SU-DHL-6 (cell line): Measurements from ENCODE around the gene PRCD.
"Not testable (repeated sequence)": the region's sequence is repeated elsewhere in the genome, so short reads cannot be mapped to it uniquely, and the experiment has no call there.

ENCODE experiments used
- H2AFZ ChIP-seq: fragments of 200-600 bp; sonication (generic); 2 replicates; pipeline ENCODE4 v1.6.1; 2014; ENCODE audit warnings: low read depth, mild to moderate bottlenecking, moderate library complexity, mixed read lengths, antibody characterized with exemption, low read length; ENCODE audit not compliant: severe bottlenecking
- H3F3A ChIP-seq: fragments of 200-600 bp; shearing (Covaris generic); 2 replicates; pipeline ENCODE4 v1.6.0; 2016; ENCODE audit warnings: antibody characterized with exemption, mild to moderate bottlenecking; ENCODE audit not compliant: insufficient read depth
- H3K27ac ChIP-seq: fragments of 200-600 bp; sonication (generic); 2 replicates; pipeline ENCODE4 v1.5.1; 2016; ENCODE audit warnings: low read depth, mild to moderate bottlenecking, low read length, moderate library complexity, mixed read lengths
- H3K27me3 ChIP-seq: fragments of 200-600 bp; sonication (generic), shearing (Covaris generic); 2 replicates; pipeline ENCODE4 v1.6.0; 2014; ENCODE audit warnings: mild to moderate bottlenecking, low read length
- H3K36me3 ChIP-seq: fragments of 200-600 bp; sonication (generic); 2 replicates; pipeline ENCODE4 v1.6.1; 2014; ENCODE audit warnings: mild to moderate bottlenecking, low read length, mixed read lengths
- H3K4me2 ChIP-seq: fragments of 300-600, 200-600 bp; shearing (Covaris generic), sonication (generic); 2 replicates; pipeline ENCODE4 v1.6.0; 2014; ENCODE audit warnings: low read length, low read depth, mild to moderate bottlenecking; ENCODE audit not compliant: poor library complexity, severe bottlenecking
- H3K4me3 ChIP-seq: fragments of 200-600 bp; sonication (generic); 2 replicates; pipeline ENCODE4 v1.5.1; 2014; ENCODE audit warnings: antibody characterized with exemption, low read length, mild to moderate bottlenecking, mixed read lengths; ENCODE audit not compliant: insufficient read depth, poor library complexity, severe bottlenecking
- H3K79me2 ChIP-seq: fragments of 200-600 bp; sonication (generic); 2 replicates; pipeline ENCODE4 v1.6.1; 2014; ENCODE audit warnings: mild to moderate bottlenecking, low read length, moderate library complexity; ENCODE audit not compliant: insufficient read depth
- H3K9ac ChIP-seq: fragments of 200-600 bp; sonication (generic); 2 replicates; pipeline ENCODE4 v1.7.0; 2014; ENCODE audit warnings: mild to moderate bottlenecking, low read length
- H3K9me2 ChIP-seq: fragments of 200-600 bp; sonication (generic); replicated peaks from 2 replicates; pipeline ENCODE4 v1.6.1; 2014; ENCODE audit warnings: low read length; ENCODE audit not compliant: insufficient read depth
- H3K9me3 ChIP-seq: fragments of 200-600 bp; sonication (generic); 2 replicates; pipeline ENCODE4 v1.6.1; 2014; ENCODE audit warnings: low read length, mixed read lengths; ENCODE audit not compliant: insufficient read depth
- H4K20me1 ChIP-seq: fragments of 200-600 bp; sonication (generic); 2 replicates; pipeline ENCODE4 v1.6.1; 2014; ENCODE audit warnings: low read depth, mild to moderate bottlenecking, antibody characterized with exemption, low read length, moderate library complexity, mixed read lengths
- CTCF ChIP-seq: fragments of 200-600 bp; sonication (generic); IDR thresholded peaks from one replicate; pipeline ENCODE4 v1.5.1; 2017; ENCODE audit warnings: antibody characterized with exemption, mild to moderate bottlenecking, low read length, moderate library complexity; ENCODE audit not compliant: insufficient read depth, poor library complexity, severe bottlenecking
- EZH2phosphoT487 ChIP-seq: fragments of 200-600 bp; sonication (generic), shearing (Covaris generic); conservative IDR thresholded peaks from 2 replicates; pipeline ENCODE4 v1.6.1; 2018; ENCODE audit warnings: mild to moderate bottlenecking, antibody characterized with exemption, low read length, moderate library complexity, mixed read lengths

The PRCD gene

GRCh38 chr17:76532072-76532651, 7.7 kb upstream of the PRCD start:
- Histone ChIP-seq H3K9me3 (no peaks in the 10 kb centered on the region), H3K9ac (no peak overlapping the region), H4K20me1 (no peaks in the 10 kb centered on the region), H3K36me3 (no peaks in the 10 kb centered on the region), H3F3A (no peaks in the 10 kb centered on the region), H3K27ac (no peak overlapping the region), H3K4me2 (no peak overlapping the region), H2AFZ (no peak overlapping the region), H3K9me2 (no peaks in the 10 kb centered on the region), H3K27me3 (no peaks in the 10 kb centered on the region), H3K4me3 (no peak overlapping the region), H3K79me2 (no peaks in the 10 kb centered on the region)
- no peak for TF ChIP-seq CTCF
- TF ChIP-seq EZH2phosphoT487: no peak

- H3F3A ChIP-seq, H3K4me3 ChIP-seq, H3K4me2 ChIP-seq, H3K27me3 ChIP-seq, H3K9ac ChIP-seq, H3K9me3 ChIP-seq, H4K20me1 ChIP-seq, H3K36me3 ChIP-seq, H3K27ac ChIP-seq, H3K79me2 ChIP-seq, H3K9me2 ChIP-seq, H2AFZ ChIP-seq: not testable (repeated sequence)
These were observed 6.0 kb upstream of the PRCD start for GRCh38 chr17:76533640-76534359.

GRCh38 chr17:76534831-76535732, 4.8 kb upstream of the PRCD start:
- Histone ChIP-seq H3K9ac (no peak overlapping the region), H3K4me2 (no peak overlapping the region)

More at GRCh38 chr17:76534831-76535732, 4.8 kb upstream of the PRCD start:
- H3F3A ChIP-seq: no peaks in the 10 kb centered on the region
- H4K20me1 ChIP-seq: no peaks in the 10 kb centered on the region
- H3K9me3 ChIP-seq: no peaks in the 10 kb centered on the region
- TF ChIP-seq CTCF (no peak), EZH2phosphoT487 (no peak)
- no peaks in the 10 kb centered on the region for H3K9me2 ChIP-seq
- H3K36me3 ChIP-seq: no peaks in the 10 kb centered on the region
- no peak overlapping the region for H2AFZ ChIP-seq
- no peaks in the 10 kb centered on the region for H3K79me2 ChIP-seq
- no peak overlapping the region for H3K27ac ChIP-seq
- no peak overlapping the region for H3K4me3 ChIP-seq
- no peaks in the 10 kb centered on the region for H3K27me3 ChIP-seq
